ENCODE data around the gene PCDHGA1.

Gene PCDHGA1

GRCh38 chr5:141420855-141421488, 90.7 kb downstream of the PCDHGA1 start, which contains the start of gene PCDHGA11:
Gene PCDHGA11 (plus strand): TSS chr5:141421051. CDS start chr5:141421228, 177 bp downstream.
- Histone ChIP-seq H3K4me3 (replicated peaks; ENCODE audit: low read depth, low read length) (peak within 1 kb of the TSS; percentile 66), H3K36me3 (ENCODE audit: control insufficient read depth, insufficient read depth, low read length) (no peaks in the 10 kb centered on the region)
- DNase-seq (ENCODE audit: extremely low read depth, insufficient read length) = no peak

GRCh38 chr5:141421489-141421855, 91.2 kb downstream of the PCDHGA1 start:
- no peaks in the 10 kb centered on the region for H3K27me3 ChIP-seq (replicated peaks; ENCODE audit: control insufficient read depth, insufficient read depth, low read length)
- peak overlapping the region; percentile 66 for H3K4me3 ChIP-seq (replicated peaks; ENCODE audit: low read depth, low read length)
- no peak for TF ChIP-seq CTCF (IDR thresholded peaks at IDR 0.05; ENCODE audit: insufficient read depth, low read length, poor library complexity, severe bottlenecking)
- no peak for DNase-seq (ENCODE audit: extremely low read depth, insufficient read length)
- no peaks in the 10 kb centered on the region for H3K36me3 ChIP-seq (ENCODE audit: control insufficient read depth, insufficient read depth, low read length)

More at GRCh38 chr5:141420855-141421488, 90.7 kb downstream of the PCDHGA1 start, which contains the start of gene PCDHGA11:
- H3K27me3 ChIP-seq (replicated peaks; ENCODE audit: control insufficient read depth, insufficient read depth, low read length) = no peaks in the 10 kb centered on the region
- peak; percentile 79 for TF ChIP-seq CTCF (IDR thresholded peaks at IDR 0.05; ENCODE audit: insufficient read depth, low read length, poor library complexity, severe bottlenecking)

- H3K36me3 ChIP-seq (ENCODE audit: control insufficient read depth, insufficient read depth, low read length) = no peaks in the 10 kb centered on the region
- no peak overlapping the region for H3K4me3 ChIP-seq (replicated peaks; ENCODE audit: low read depth, low read length)
- DNase-seq (ENCODE audit: extremely low read depth, insufficient read length) = no peak
- H3K27me3 ChIP-seq (replicated peaks; ENCODE audit: control insufficient read depth, insufficient read depth, low read length) = no peaks in the 10 kb centered on the region
- no peak for TF ChIP-seq CTCF (IDR thresholded peaks at IDR 0.05; ENCODE audit: insufficient read depth, low read length, poor library complexity, severe bottlenecking)
These were observed 92.5 kb downstream of the PCDHGA1 start for GRCh38 chr5:141422742-141423291.

GRCh38 chr5:141427783-141428426, 97.6 kb downstream of the PCDHGA1 start:
- no peak for TF ChIP-seq CTCF (IDR thresholded peaks at IDR 0.05; ENCODE audit: insufficient read depth, low read length, poor library complexity, severe bottlenecking)
- Histone ChIP-seq H3K36me3 (ENCODE audit: control insufficient read depth, insufficient read depth, low read length) (peaks cover 1% of the 10 kb centered on the region), H3K4me3 (replicated peaks; ENCODE audit: low read depth, low read length) (no peak overlapping the region), H3K27me3 (replicated peaks; ENCODE audit: control insufficient read depth, insufficient read depth, low read length) (no peaks in the 10 kb centered on the region)
- DNase-seq (ENCODE audit: extremely low read depth, insufficient read length) = no peak

- Histone ChIP-seq H3K27me3 (replicated peaks; ENCODE audit: control insufficient read depth, insufficient read depth, low read length) (no peaks in the 10 kb centered on the region), H3K36me3 (ENCODE audit: control insufficient read depth, insufficient read depth, low read length) (peaks cover 1% of the 10 kb centered on the region), H3K4me3 (replicated peaks; ENCODE audit: low read depth, low read length) (peak within 1 kb of the TSS; percentile 70)
- DNase-seq (ENCODE audit: extremely low read depth, insufficient read length) = peak; percentile 59
- peak; percentile 53 for TF ChIP-seq CTCF (IDR thresholded peaks at IDR 0.05; ENCODE audit: insufficient read depth, low read length, poor library complexity, severe bottlenecking)
These were observed 100.2 kb downstream of the PCDHGA1 start, which contains the start of gene PCDHGA12 for GRCh38 chr5:141430332-141431113. Gene PCDHGA12 (plus strand): TSS chr5:141430507. CDS start chr5:141430760, 253 bp downstream.
